ENCODE results near the gene COQ7.

The COQ7 gene

GRCh38 chr16:19067349-19068236 lies at the start of gene COQ7:
TSS of gene COQ7 (plus strand) at chr16:19067614. CDS start at chr16:19067665, 51 bp downstream.
- DNase-seq, result peak; percentile 85

- DNase-seq, result no peak
Measured at GRCh38 chr16:19020689-19021088, 46.7 kb upstream of the COQ7 start.

- DNase-seq, result no peak
Measured at GRCh38 chr16:19021747-19022146, 45.7 kb upstream of the COQ7 start.

- DNase-seq, result no peak
Measured at GRCh38 chr16:19027416-19027815, 40.0 kb upstream of the COQ7 start.

GRCh38 chr16:19029980-19030379 lies 37.4 kb upstream of the COQ7 start:
- DNase-seq, result no peak

GRCh38 chr16:19031738-19032137 lies 35.7 kb upstream of the COQ7 start:
- DNase-seq, result no peak

GRCh38 chr16:19033761-19034160 lies 33.7 kb upstream of the COQ7 start:
- DNase-seq, result no peak

- no peak for DNase-seq
Measured at GRCh38 chr16:19040400-19040799, 27.0 kb upstream of the COQ7 start.

- no peak for DNase-seq
Measured at GRCh38 chr16:19044769-19045168, 22.6 kb upstream of the COQ7 start.

GRCh38 chr16:19046062-19046461 lies 21.4 kb upstream of the COQ7 start:
- DNase-seq, result no peak

GRCh38 chr16:19062706-19063105 lies 4.7 kb upstream of the COQ7 start:
- no peak for DNase-seq

- no peak for DNase-seq
Measured at GRCh38 chr16:19066988-19067348, 446 bp upstream of the COQ7 start.

- no peak for DNase-seq
Measured at GRCh38 chr16:19068237-19068815, 912 bp downstream of the COQ7 start.

- no peak for DNase-seq
Measured at GRCh38 chr16:19071811-19072777, 4.7 kb downstream of the COQ7 start.

- DNase-seq, result no peak
Measured at GRCh38 chr16:19073344-19073743, 5.9 kb downstream of the COQ7 start.

- no peak for DNase-seq
Measured at GRCh38 chr16:19073863-19074262, 6.4 kb downstream of the COQ7 start.

GRCh38 chr16:19075511-19075910 lies 8.1 kb downstream of the COQ7 start:
- DNase-seq, result no peak

GRCh38 chr16:19077879-19078278 lies 10.5 kb downstream of the COQ7 start:
- no peak for DNase-seq

GRCh38 chr16:19083670-19084069 lies 16.3 kb downstream of the COQ7 start:
- DNase-seq, result no peak

GRCh38 chr16:19084139-19084538 lies 16.7 kb downstream of the COQ7 start:
- DNase-seq, result no peak

- DNase-seq, result no peak
Measured at GRCh38 chr16:19084879-19085278, 17.5 kb downstream of the COQ7 start.

- DNase-seq, result no peak
Measured at GRCh38 chr16:19085679-19086200, 18.3 kb downstream of the COQ7 start.

Data from SIG-M5 (cell line).